Breast epithelium (tissue), 3 donors: ENCODE data around the gene TPM4.

Source experiments
- CTCF ChIP-seq, 3 donors: fragments of 450-650 bp; IDR thresholded peaks; one replicate each; pipeline ENCODE4 v1.5.1; 2016 to 2017; ENCODE audit warnings: antibody characterized with exemption in 3 of 3, mild to moderate bottlenecking in 3 of 3, moderate library complexity in 3 of 3
- POLR2A ChIP-seq: fragments of 450-650 bp; IDR thresholded peaks from one replicate; pipeline ENCODE4 v1.6.1; 2016; ENCODE audit warnings: antibody characterized with exemption, mild to moderate bottlenecking, moderate library complexity
- POLR2AphosphoS5 ChIP-seq, 3 donors: sonication (generic); formaldehyde crosslinking; IDR thresholded peaks; one replicate each; pipeline ENCODE4 v1.6.1; 2017; ENCODE audit warnings: antibody characterized with exemption in 3 of 3

- no peak for TF ChIP-seq POLR2A
- TF ChIP-seq CTCF (IDR thresholded peaks at IDR 0.05): no peak
- TF ChIP-seq POLR2AphosphoS5 (IDR thresholded peaks at IDR 0.05): no peak
Observed at GRCh38 chr19:16118489-16119033, 42.3 kb downstream of the TPM4 start.
